Activated naive CD4-positive, alpha-beta T cell treated with anti-CD3 and anti-CD28 coated beads, Interleukin-2, amount 10 ng/mL, durations not matched to agents 7 days and 5 days (primary cell): Measurements from ENCODE around the gene MYOM1.
"Not testable (repeated sequence)": the region's sequence is repeated elsewhere in the genome, so short reads cannot be mapped to it uniquely, and the experiment has no call there.

Experiments
- CTCF ChIA-PET: fragments of 350-600 bp; sonication (Branson Sonifier 250); formaldehyde crosslinking; loops from one replicate; lab custom pipeline; 2021; ENCODE audit warnings: antibody characterized with exemption; lab: Charles Lee
- DNase-seq: peaks from one replicate; pipeline ENCODE4 v3.0.0-alpha.2; 2020
- H3K27ac Mint-ChIP-seq: one replicate; pipeline ENCODE4 v1.8.0; 2021; ENCODE audit warnings: mild to moderate bottlenecking, moderate library complexity, mixed read lengths
- H3K27me3 Mint-ChIP-seq: one replicate; pipeline ENCODE4 v1.8.0; 2021; ENCODE audit warnings: mild to moderate bottlenecking, mixed read lengths
- H3K36me3 Mint-ChIP-seq: one replicate; pipeline ENCODE4 v1.8.0; 2021; ENCODE audit warnings: mixed read lengths
- H3K4me1 Mint-ChIP-seq: one replicate; pipeline ENCODE4 v1.8.0; 2021; ENCODE audit warnings: mixed read lengths
- H3K4me3 Mint-ChIP-seq: one replicate; pipeline ENCODE4 v1.8.0; 2021; ENCODE audit warnings: mild to moderate bottlenecking, moderate library complexity, mixed read lengths
- H3K9me3 Mint-ChIP-seq: one replicate; pipeline ENCODE4 v1.8.0; 2021; ENCODE audit warnings: mixed read lengths

The MYOM1 gene

GRCh38 chr18:3093624-3094337 lies 126.0 kb downstream of the MYOM1 start:
- CTCF ChIA-PET = no interaction called here
- H3K36me3 Mint-ChIP-seq = no peaks in the 10 kb centered on the region
- H3K4me1 Mint-ChIP-seq = peaks cover 25% of the 10 kb centered on the region
- no peaks in the 10 kb centered on the region for H3K27me3 Mint-ChIP-seq
- no peak overlapping the region for H3K4me3 Mint-ChIP-seq
- H3K9me3 Mint-ChIP-seq = no peaks in the 10 kb centered on the region
- H3K27ac Mint-ChIP-seq = no peak overlapping the region
- no peak for DNase-seq

- H3K4me3 Mint-ChIP-seq = no peak overlapping the region
- H3K27me3 Mint-ChIP-seq = peaks cover 4% of the 10 kb centered on the region
- no peak overlapping the region for H3K27ac Mint-ChIP-seq
- no peak for DNase-seq
- CTCF ChIA-PET = no interaction called here
- peaks cover 32% of the 10 kb centered on the region for H3K4me1 Mint-ChIP-seq
- H3K9me3 Mint-ChIP-seq = no peaks in the 10 kb centered on the region
- H3K36me3 Mint-ChIP-seq = no peaks in the 10 kb centered on the region
These were observed 127.0 kb downstream of the MYOM1 start for GRCh38 chr18:3092727-3093126.

- no peak overlapping the region for H3K4me3 Mint-ChIP-seq
- no peak for DNase-seq
- CTCF ChIA-PET = interaction anchor here (0.9 to 2.0 kb wide), 3 partner anchors 39 to 156 kb away, joined by 3 to 8 read pairs (median 4); no protein-coding TSS in a partner anchor
- peaks cover 9% of the 10 kb centered on the region for H3K27me3 Mint-ChIP-seq
- H3K9me3 Mint-ChIP-seq = no peaks in the 10 kb centered on the region
- peaks cover 11% of the 10 kb centered on the region for H3K4me1 Mint-ChIP-seq
- no peak overlapping the region for H3K27ac Mint-ChIP-seq
- no peaks in the 10 kb centered on the region for H3K36me3 Mint-ChIP-seq
These were observed 130.2 kb downstream of the MYOM1 start for GRCh38 chr18:3089579-3089978.

GRCh38 chr18:3088449-3088848 lies 131.3 kb downstream of the MYOM1 start:
- Mint-ChIP-seq H3K27me3 (peaks cover 9% of the 10 kb centered on the region), H3K4me3 (no peak overlapping the region), H3K27ac (no peak overlapping the region), H3K4me1 (peaks cover 11% of the 10 kb centered on the region), H3K9me3 (no peaks in the 10 kb centered on the region), H3K36me3 (no peaks in the 10 kb centered on the region)
- DNase-seq = no peak
- CTCF ChIA-PET = interaction anchor here (0.8 to 2.0 kb wide), 5 partner anchors 9 to 158 kb away, joined by 3 to 8 read pairs (median 6); no protein-coding TSS in a partner anchor

- CTCF ChIA-PET = interaction anchor here (0.9 to 1.6 kb wide), 4 partner anchors 12 to 93 kb away, joined by 3 to 6 read pairs (median 3); no protein-coding TSS in a partner anchor
- H3K36me3 Mint-ChIP-seq = no peaks in the 10 kb centered on the region
- H3K27ac Mint-ChIP-seq = no peak overlapping the region
- H3K9me3 Mint-ChIP-seq = no peaks in the 10 kb centered on the region
- peaks cover 11% of the 10 kb centered on the region for H3K4me1 Mint-ChIP-seq
- peaks cover 9% of the 10 kb centered on the region for H3K27me3 Mint-ChIP-seq
- DNase-seq = no peak
- no peak overlapping the region for H3K4me3 Mint-ChIP-seq
These were observed 132.9 kb downstream of the MYOM1 start for GRCh38 chr18:3086871-3087270.

- peaks cover 9% of the 10 kb centered on the region for H3K27me3 Mint-ChIP-seq
- H3K9me3 Mint-ChIP-seq = no peaks in the 10 kb centered on the region
- no peak overlapping the region for H3K4me3 Mint-ChIP-seq
- H3K27ac Mint-ChIP-seq = no peak overlapping the region
- no peak for DNase-seq
- CTCF ChIA-PET = no interaction called here
- no peaks in the 10 kb centered on the region for H3K36me3 Mint-ChIP-seq
- H3K4me1 Mint-ChIP-seq = peaks cover 11% of the 10 kb centered on the region
These were observed 134.2 kb downstream of the MYOM1 start for GRCh38 chr18:3085612-3086011.

- Mint-ChIP-seq H3K9me3 (no peaks in the 10 kb centered on the region), H3K4me3 (no peak overlapping the region), H3K27me3 (peaks cover 9% of the 10 kb centered on the region), H3K36me3 (no peaks in the 10 kb centered on the region), H3K4me1 (peaks cover 11% of the 10 kb centered on the region), H3K27ac (no peak overlapping the region)
- no peak for DNase-seq
- CTCF ChIA-PET = interaction anchor here (1.5 kb wide), 1 partner anchor 21 kb away, joined by 6 read pairs; no protein-coding TSS in a partner anchor
These were observed 135.6 kb downstream of the MYOM1 start for GRCh38 chr18:3084206-3084605.

- Mint-ChIP-seq H3K36me3 (no peaks in the 10 kb centered on the region), H3K9me3 (no peaks in the 10 kb centered on the region), H3K4me1 (peaks cover 11% of the 10 kb centered on the region), H3K27me3 (peaks cover 9% of the 10 kb centered on the region), H3K27ac (no peak overlapping the region), H3K4me3 (no peak overlapping the region)
- CTCF ChIA-PET = interaction anchor here (1.5 kb wide), 1 partner anchor 21 kb away, joined by 6 read pairs; no protein-coding TSS in a partner anchor
- DNase-seq = no peak
These were observed 136.0 kb downstream of the MYOM1 start for GRCh38 chr18:3083766-3084165.

GRCh38 chr18:3081584-3081991 lies 138.2 kb downstream of the MYOM1 start:
- no peaks in the 10 kb centered on the region for H3K36me3 Mint-ChIP-seq
- no peak overlapping the region for H3K27ac Mint-ChIP-seq
- CTCF ChIA-PET = interaction anchor here (1.1 kb wide), 1 partner anchor 85 kb away, joined by 3 read pairs; no protein-coding TSS in a partner anchor
- no peak for DNase-seq
- H3K27me3 Mint-ChIP-seq = no peaks in the 10 kb centered on the region
- no peaks in the 10 kb centered on the region for H3K9me3 Mint-ChIP-seq
- no peaks in the 10 kb centered on the region for H3K4me1 Mint-ChIP-seq
- H3K4me3 Mint-ChIP-seq = no peak overlapping the region

GRCh38 chr18:3079653-3080052 lies 140.1 kb downstream of the MYOM1 start:
- Mint-ChIP-seq H3K4me3 (no peak overlapping the region), H3K27me3 (no peaks in the 10 kb centered on the region), H3K9me3 (no peaks in the 10 kb centered on the region), H3K4me1 (peaks cover 7% of the 10 kb centered on the region), H3K27ac (no peak overlapping the region), H3K36me3 (no peaks in the 10 kb centered on the region)
- CTCF ChIA-PET = interaction anchor here (1.4 kb wide), 1 partner anchor 16 kb away, joined by 5 read pairs; no protein-coding TSS in a partner anchor
- no peak for DNase-seq

- CTCF ChIA-PET = interaction anchor here (0.9 to 6.7 kb wide), 3 partner anchors 12 to 143 kb away, joined by 3 to 46 read pairs (median 3); no protein-coding TSS in a partner anchor
- no peaks in the 10 kb centered on the region for H3K9me3 Mint-ChIP-seq
- no peak overlapping the region for H3K27ac Mint-ChIP-seq
These were observed 144.3 kb downstream of the MYOM1 start for GRCh38 chr18:3075491-3075890.

GRCh38 chr18:3074087-3074486 lies 145.7 kb downstream of the MYOM1 start:
- H3K4me1 Mint-ChIP-seq = peaks cover 18% of the 10 kb centered on the region
- no peak for DNase-seq
- no peak overlapping the region for H3K4me3 Mint-ChIP-seq
- H3K36me3 Mint-ChIP-seq = no peaks in the 10 kb centered on the region
- H3K27me3 Mint-ChIP-seq = no peaks in the 10 kb centered on the region
- no peaks in the 10 kb centered on the region for H3K9me3 Mint-ChIP-seq
- H3K27ac Mint-ChIP-seq = no peak overlapping the region
- CTCF ChIA-PET = interaction anchor here (0.7 to 6.7 kb wide), 4 partner anchors 12 to 89 kb away, joined by 3 to 46 read pairs (median 5); no protein-coding TSS in a partner anchor

More at GRCh38 chr18:3075491-3075890, 144.3 kb downstream of the MYOM1 start:
- Mint-ChIP-seq H3K4me3 (no peak overlapping the region), H3K4me1 (peaks cover 9% of the 10 kb centered on the region), H3K36me3 (no peaks in the 10 kb centered on the region), H3K27me3 (no peaks in the 10 kb centered on the region)
- DNase-seq = no peak

- not testable (repeated sequence) for H3K9me3 Mint-ChIP-seq, H3K27me3 Mint-ChIP-seq, H3K4me3 Mint-ChIP-seq, DNase-seq, H3K36me3 Mint-ChIP-seq, H3K27ac Mint-ChIP-seq
- H3K4me1 Mint-ChIP-seq = peaks cover 24% of the 10 kb centered on the region
- CTCF ChIA-PET = interaction anchor here (0.7 to 6.7 kb wide), 3 partner anchors 11 to 88 kb away, joined by 3 to 46 read pairs (median 7); no protein-coding TSS in a partner anchor
These were observed 146.4 kb downstream of the MYOM1 start for GRCh38 chr18:3073353-3073752.

- Mint-ChIP-seq H3K9me3 (no peaks in the 10 kb centered on the region), H3K27me3 (no peaks in the 10 kb centered on the region), H3K27ac (no peak overlapping the region), H3K4me1 (peaks cover 41% of the 10 kb centered on the region), H3K4me3 (no peak overlapping the region), H3K36me3 (no peaks in the 10 kb centered on the region)
- DNase-seq = no peak
- CTCF ChIA-PET = interaction anchor here (0.7 to 6.7 kb wide), 3 partner anchors 9 to 57 kb away, joined by 3 to 46 read pairs (median 5); no protein-coding TSS in a partner anchor
These were observed 148.1 kb downstream of the MYOM1 start for GRCh38 chr18:3071676-3072075.
